C4-2B (cell line): ENCODE results near the gene BTLA.

Experiments used
- CTCF ChIP-seq: fragments of 450-650 bp; conservative IDR thresholded peaks from 2 replicates; pipeline ENCODE4 v1.5.1; 2017; ENCODE audit warnings: mild to moderate bottlenecking
- ZFX ChIP-seq: fragments of 450-650 bp; IDR thresholded peaks from 2 replicates; pipeline ENCODE4 v1.6.1; 2017

- TF ChIP-seq CTCF (no peak), ZFX (no peak)
Measured at GRCh38 chr3:112429960-112430359, 69.3 kb downstream of the BTLA start.
